ENCODE data around the gene VPS8. TPM values are rescaled to one million over a fixed set of nuclear protein-coding genes. Genes with fewer than 3 reads are reported as not detected.

Gene VPS8
- total RNA-seq, 1 experiment from 2014 or later: 37.6 TPM

- Histone ChIP-seq H3K9me3 (ENCODE audit: control insufficient read depth in 1 of 2, insufficient read depth in 1 of 2, low read depth in 1 of 2, low read length in 2 of 2) (no peaks in the 10 kb centered on the region), H3K36me3 (ENCODE audit: control insufficient read depth in 1 of 2, insufficient read depth in 2 of 2, low read length in 2 of 2) (peaks cover 0 to 2% of the 10 kb centered on the region in 2 experiments; a peak in 2 of 4 replicates), H3K9me2 (ENCODE audit: insufficient read depth) (no peaks in the 10 kb centered on the region), H2AFZ (ENCODE audit: low read depth, low read length, poor library complexity, severe bottlenecking) (no peak overlapping the region), H3K27ac (ENCODE audit: low read depth, low read length) (no peak overlapping the region), H3K9ac (ENCODE audit: low read length) (no peak overlapping the region), H3K79me2 (ENCODE audit: insufficient read depth, low read length) (no peaks in the 10 kb centered on the region), H3K4me3 (replicated peaks in 1 of 2; ENCODE audit: low read depth in 1 of 2, low read length in 2 of 2) (no peak overlapping the region), H3K4me1 (ENCODE audit: control insufficient read depth in 1 of 2, insufficient read depth in 2 of 2, low read length in 2 of 2) (no peaks in the 10 kb centered on the region), H3K4me2 (ENCODE audit: low read length) (no peak overlapping the region), H3K27me3 (ENCODE audit: insufficient read depth, low read length) (no peaks in the 10 kb centered on the region), H4K20me1 (ENCODE audit: insufficient read depth) (no peaks in the 10 kb centered on the region)
- ATAC-seq (no peak), DNase-seq (ENCODE audit: low read depth, low spot score) (no peak)
- CTCF ChIA-PET: interaction anchor here (1.9 kb wide), 1 partner anchor 308 kb away, joined by 4 read pairs; no protein-coding TSS in a partner anchor
- intact Hi-C loops (cut with micrococcal nuclease): no loop called here
- RAD21 ChIA-PET (ENCODE audit: low non-redundant PET in 1 of 2, low total read pairs in 2 of 2, uncharacterized antibody in 2 of 2, unreplicated experiment in 2 of 2): no interaction called here
- POLR2A ChIA-PET: no interaction called here
- TF ChIP-seq ZFX (IDR thresholded peaks at IDR 0.05): no peak
- TF ChIP-seq POLR2AphosphoS5 (IDR thresholded peaks at IDR 0.05; ENCODE audit: low read depth, low read length): no peak
- no peak for TF ChIP-seq YY1 (IDR thresholded peaks at IDR 0.05; ENCODE audit: extremely low read depth, insufficient replicate concordance, low read depth, low read length)
- no peak for TF ChIP-seq EZH2 (IDR thresholded peaks at IDR 0.05)
- no peak for TF ChIP-seq EZH2phosphoT487 (IDR thresholded peaks at IDR 0.05; ENCODE audit: borderline replicate concordance)
- no peak for TF ChIP-seq TCF7L2 (IDR thresholded peaks at IDR 0.05; ENCODE audit: borderline replicate concordance, extremely low read depth, insufficient read depth, insufficient read length)
- TF ChIP-seq RAD21 (IDR thresholded peaks at IDR 0.05; ENCODE audit: low read depth): no peak
- no peak for TF ChIP-seq CBX3 (IDR thresholded peaks at IDR 0.05; ENCODE audit: low read depth)
- no peak for TF ChIP-seq SP1 (IDR thresholded peaks at IDR 0.05; ENCODE audit: low read depth)
- no peak for TF ChIP-seq SRF (IDR thresholded peaks at IDR 0.05; ENCODE audit: low read depth)
- BruUV-seq (replicated peaks): no TSS peak
Observed at GRCh38 chr3:184868477-184868876, 56.5 kb downstream of the VPS8 start.

- CTCF ChIA-PET: no interaction called here
- H3K27ac ChIP-seq (ENCODE audit: low read depth, low read length): no peak overlapping the region
- POLR2A ChIA-PET: no interaction called here
Observed at GRCh38 chr3:184872200-184872599, 60.2 kb downstream of the VPS8 start.

More at GRCh38 chr3:184872200-184872599, 60.2 kb downstream of the VPS8 start:
- ATAC-seq: no peak
- no peak overlapping the region for H2AFZ ChIP-seq (ENCODE audit: low read depth, low read length, poor library complexity, severe bottlenecking)
- H3K9ac ChIP-seq (ENCODE audit: low read length): no peak overlapping the region
- H3K4me3 ChIP-seq (replicated peaks in 1 of 2; ENCODE audit: low read depth in 1 of 2, low read length in 2 of 2): no peak overlapping the region
- no TSS peak for BruUV-seq (replicated peaks)
- no peaks in the 10 kb centered on the region for H3K27me3 ChIP-seq (ENCODE audit: insufficient read depth, low read length)
- DNase-seq (ENCODE audit: low read depth, low spot score): no peak
- H3K9me2 ChIP-seq (ENCODE audit: insufficient read depth): no peaks in the 10 kb centered on the region
- no peaks in the 10 kb centered on the region for H3K79me2 ChIP-seq (ENCODE audit: insufficient read depth, low read length)
- no peaks in the 10 kb centered on the region for H3K4me1 ChIP-seq (ENCODE audit: control insufficient read depth in 1 of 2, insufficient read depth in 2 of 2, low read length in 2 of 2)
- H3K9me3 ChIP-seq (ENCODE audit: control insufficient read depth in 1 of 2, insufficient read depth in 1 of 2, low read depth in 1 of 2, low read length in 2 of 2): no peaks in the 10 kb centered on the region
- H4K20me1 ChIP-seq (ENCODE audit: insufficient read depth): no peaks in the 10 kb centered on the region
- H3K4me2 ChIP-seq (ENCODE audit: low read length): no peak overlapping the region
- RAD21 ChIA-PET (ENCODE audit: low non-redundant PET in 1 of 2, low total read pairs in 2 of 2, uncharacterized antibody in 2 of 2, unreplicated experiment in 2 of 2): no interaction called here
- no peak for TF ChIP-seq SP1 (IDR thresholded peaks at IDR 0.05; ENCODE audit: low read depth)
- no peak for TF ChIP-seq EZH2 (IDR thresholded peaks at IDR 0.05)
- TF ChIP-seq SIN3A (IDR thresholded peaks at IDR 0.05; ENCODE audit: low read depth): no peak
- TF ChIP-seq CTCF (IDR thresholded peaks at IDR 0.05 in 2 of 3, conservative IDR thresholded peaks at IDR 0.05 in 1 of 3; ENCODE audit: borderline replicate concordance in 1 of 3, insufficient read depth in 1 of 3, low read depth in 2 of 3, low read length in 2 of 3): no peak
- no peak for TF ChIP-seq POLR2AphosphoS5 (IDR thresholded peaks at IDR 0.05; ENCODE audit: low read depth, low read length)
- TF ChIP-seq EZH2phosphoT487 (IDR thresholded peaks at IDR 0.05; ENCODE audit: borderline replicate concordance): no peak
- no peak for TF ChIP-seq ELF1 (IDR thresholded peaks at IDR 0.05; ENCODE audit: borderline replicate concordance, low read depth)
- TF ChIP-seq ZBTB33 (IDR thresholded peaks at IDR 0.05; ENCODE audit: extremely low read depth, insufficient replicate concordance, low read length): no peak
- H3K36me3 ChIP-seq (ENCODE audit: control insufficient read depth in 1 of 2, insufficient read depth in 2 of 2, low read length in 2 of 2): peaks cover 0 to 2% of the 10 kb centered on the region in 2 experiments; a peak in 3 of 4 replicates
- intact Hi-C loops (cut with micrococcal nuclease): no loop called here

All from HCT116 (cell line).